T-helper 1 cell (primary cell): Measurements from ENCODE around the gene ATXN1.

Experiments
- DNase-seq, 5 donors: peaks; one replicate each; pipeline ENCODE4 v3.0.0-alpha.2; 2012 to 2020

ATXN1 gene

DNA sequence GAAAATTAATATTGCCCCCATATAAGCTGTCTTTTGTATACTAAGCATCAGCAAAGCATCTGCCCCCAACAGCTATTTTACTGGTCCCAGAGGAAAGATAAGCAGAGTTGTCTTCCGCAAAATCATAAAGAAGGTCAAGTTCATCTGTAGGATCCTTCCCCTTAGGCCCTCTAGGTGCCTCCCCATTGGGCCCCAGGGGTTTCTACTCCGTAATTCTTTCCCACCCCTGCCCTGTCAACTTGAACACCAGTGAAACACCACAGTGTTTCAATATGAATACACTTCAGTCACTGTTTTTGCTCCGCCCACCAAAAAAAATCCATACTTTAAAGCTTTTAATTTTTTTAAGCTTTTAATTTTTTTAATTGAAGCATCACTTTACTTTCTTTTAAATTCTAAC, 159.2 kb downstream of the ATXN1 start:
- DNase-seq, result peak in 1 of 5 donors; percentile 63

DNA sequence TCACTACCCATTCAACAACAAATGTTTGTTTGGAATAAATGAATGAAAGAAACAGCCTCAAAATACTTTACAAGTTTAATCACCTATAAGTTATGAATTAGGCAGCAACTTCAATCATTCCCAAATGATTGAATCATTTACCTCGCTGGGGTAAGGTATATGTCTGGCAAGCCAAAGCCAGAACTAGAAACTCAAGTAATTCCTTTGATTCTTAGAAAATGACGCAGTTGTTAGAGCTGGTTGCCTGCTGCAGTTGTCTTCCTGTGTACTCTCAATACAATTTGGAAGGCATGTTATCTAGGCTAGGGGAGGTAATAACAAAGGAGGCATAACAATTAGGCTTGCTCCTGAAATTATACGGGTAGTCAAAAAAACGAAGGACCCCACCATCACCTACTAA, 160.6 kb downstream of the ATXN1 start:
- no peak for DNase-seq

DNA sequence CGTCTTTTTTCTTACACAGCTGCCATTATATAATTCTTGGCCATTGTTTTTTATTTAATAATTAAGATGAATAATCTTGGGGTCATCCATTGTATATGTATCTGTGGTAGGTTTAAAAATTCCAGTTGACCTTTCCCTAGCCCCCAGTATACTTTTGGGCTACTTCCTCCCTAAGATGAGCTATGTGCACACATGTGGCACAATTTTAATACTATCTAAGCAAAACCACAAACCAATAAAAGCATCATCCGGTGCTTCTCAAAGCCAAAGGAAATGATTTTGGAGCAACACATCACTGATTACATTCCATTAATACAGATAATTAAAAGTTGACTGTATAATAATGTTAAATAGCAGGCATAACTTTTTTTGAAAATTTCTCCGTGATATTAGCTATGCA, 161.2 kb downstream of the ATXN1 start:
- DNase-seq, result peak in 1 of 5 donors; percentile 10

DNA sequence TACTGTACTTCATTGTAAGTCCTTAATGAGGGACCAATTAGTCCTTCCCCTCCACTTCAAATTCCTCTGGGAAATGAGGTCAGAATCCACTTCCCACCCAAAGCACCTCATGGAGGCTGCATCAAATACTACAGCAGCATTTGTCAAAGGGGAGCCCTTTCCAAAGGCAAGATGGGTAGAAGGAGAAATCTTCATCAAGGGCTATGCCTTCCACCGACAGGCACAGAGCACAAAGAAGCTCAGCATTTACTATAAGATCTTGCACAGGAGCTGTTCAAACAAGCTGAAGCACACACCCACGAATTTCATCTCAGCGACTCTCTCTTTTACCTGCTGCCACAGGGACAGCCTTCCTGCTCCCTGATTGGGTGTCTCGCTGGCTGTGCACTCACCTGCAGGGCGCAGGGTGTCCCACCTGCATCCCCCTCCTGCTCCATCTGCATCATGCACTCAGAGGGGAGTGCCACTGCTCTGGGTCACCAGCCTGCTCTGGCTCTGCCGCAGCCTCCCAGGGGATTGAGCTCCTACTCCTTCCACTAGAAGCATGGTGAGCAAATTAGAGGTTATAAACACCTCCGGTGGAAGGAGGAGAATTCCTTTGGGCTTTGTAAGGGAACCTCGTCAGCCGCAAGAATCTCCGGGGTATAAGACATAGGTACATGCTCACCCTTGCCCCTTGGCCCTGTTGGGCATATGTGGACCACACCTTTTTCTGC, 164.5 kb downstream of the ATXN1 start:
- no peak for DNase-seq

DNA sequence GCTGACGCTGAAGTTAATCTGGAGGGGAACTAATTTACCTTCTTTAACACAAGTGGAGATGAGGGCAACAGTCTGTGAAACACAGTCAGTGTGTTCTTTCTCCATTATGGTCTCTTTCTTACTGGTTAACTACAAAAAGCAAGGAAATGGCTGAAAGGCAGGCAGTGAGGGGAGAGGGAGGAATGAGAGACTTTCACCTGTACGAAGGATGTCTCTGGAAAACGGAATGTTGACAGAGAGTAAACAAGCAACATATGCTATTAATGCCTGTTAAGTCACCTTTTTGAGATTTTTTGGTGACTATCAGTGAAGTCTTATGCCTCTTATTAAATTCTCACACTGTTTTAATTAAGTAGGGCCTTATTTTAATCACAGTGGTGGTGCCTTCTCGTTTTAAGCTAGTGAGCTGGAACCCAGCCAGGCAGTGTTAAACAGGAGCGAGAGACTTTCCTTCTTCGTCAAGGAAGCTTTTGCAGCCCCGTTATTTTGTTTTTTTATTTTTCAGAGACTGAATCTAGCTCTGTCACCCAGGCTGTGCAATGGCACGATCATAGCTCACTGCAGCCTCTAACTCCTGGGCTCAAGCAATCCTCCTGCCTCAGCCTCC, 165.6 kb downstream of the ATXN1 start:
- DNase-seq, result no peak

DNA sequence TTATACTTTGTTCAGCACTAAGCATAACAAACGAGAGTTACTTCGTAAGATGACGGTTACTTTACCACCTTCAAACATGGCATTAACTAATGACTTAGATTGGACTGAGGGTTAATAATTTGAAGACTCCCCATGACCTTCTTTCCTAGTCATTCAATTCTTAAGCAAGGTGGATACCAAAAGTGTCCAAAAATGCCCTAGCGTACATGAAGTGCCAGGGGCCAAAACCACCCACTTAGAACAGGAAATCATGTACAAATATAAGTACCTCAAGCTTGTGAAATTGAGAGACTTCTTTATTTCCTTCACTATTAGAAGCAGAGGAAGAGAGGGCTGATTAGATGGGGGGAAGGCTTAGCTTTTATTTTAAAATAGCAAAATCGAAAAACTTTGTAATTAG, 166.4 kb downstream of the ATXN1 start:
- no peak for DNase-seq

DNA sequence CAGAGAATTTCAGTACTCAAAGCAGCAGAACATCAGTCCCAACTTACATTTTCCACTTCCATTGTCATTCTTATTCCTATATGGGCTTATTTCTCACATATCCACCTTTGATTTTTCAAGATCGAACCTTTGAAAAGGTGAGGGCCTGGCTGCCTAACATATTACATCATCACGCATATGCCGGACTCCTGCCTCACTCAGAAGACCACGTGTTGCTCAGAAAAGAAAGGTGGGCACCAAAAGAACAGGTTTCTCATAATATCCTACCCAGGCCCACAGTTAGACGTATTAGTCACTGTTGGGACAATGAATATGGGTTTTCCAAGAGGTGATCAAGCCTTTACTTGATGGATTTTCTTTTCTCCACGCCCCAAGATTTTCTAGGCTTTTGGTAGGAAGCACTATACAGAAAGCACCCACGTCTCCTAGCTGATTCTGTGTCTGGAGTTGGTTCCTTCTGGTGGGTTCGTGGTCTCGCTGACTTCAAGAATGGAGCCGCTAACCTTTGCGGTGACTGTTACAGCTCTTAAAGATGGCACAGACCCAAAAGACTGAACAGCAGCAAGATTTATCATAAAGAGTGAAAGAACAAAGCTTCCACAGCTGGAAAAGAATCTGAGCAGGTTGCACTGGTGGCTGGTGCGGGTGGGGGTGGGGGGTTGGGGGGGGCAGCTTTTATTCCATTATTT, 168.9 kb downstream of the ATXN1 start:
- no peak for DNase-seq

DNA sequence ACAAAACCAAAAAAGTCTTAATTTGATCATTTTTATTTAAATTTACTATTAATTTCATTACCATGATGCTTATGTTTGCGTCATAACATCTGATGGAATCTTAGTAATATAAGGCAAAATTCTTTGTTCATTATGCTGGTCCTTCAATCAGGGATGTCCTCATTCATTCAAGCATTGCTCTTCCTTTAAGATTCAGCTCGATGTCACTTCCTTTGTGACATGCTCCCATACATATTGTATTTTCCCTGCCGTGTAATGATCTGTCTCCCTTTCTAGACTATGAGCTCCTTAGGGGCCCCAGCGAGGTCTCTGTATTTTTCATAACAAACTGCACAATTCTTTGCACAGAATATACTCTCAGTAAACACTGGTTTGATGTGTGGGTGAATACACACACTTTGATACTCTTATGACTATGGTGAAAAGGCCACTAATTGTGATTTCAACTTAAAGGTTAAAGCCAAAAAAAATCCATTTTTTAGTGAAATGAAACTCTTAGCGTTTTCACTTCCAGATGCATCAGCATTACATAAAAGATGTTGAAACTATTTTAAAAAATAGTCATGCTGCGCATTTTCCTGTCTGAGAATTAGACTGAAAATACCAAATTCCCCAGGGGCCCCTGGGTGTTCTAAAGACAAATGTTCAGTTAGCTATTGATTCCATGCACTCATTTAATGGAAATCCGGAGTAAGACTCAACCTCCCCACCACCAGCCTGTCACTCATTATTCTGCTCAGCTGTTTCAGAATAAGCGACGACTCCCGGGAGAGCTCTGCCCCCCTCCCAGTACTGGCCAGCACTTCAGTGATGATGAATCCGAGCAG, 169.7 kb downstream of the ATXN1 start:
- no peak for DNase-seq

DNA sequence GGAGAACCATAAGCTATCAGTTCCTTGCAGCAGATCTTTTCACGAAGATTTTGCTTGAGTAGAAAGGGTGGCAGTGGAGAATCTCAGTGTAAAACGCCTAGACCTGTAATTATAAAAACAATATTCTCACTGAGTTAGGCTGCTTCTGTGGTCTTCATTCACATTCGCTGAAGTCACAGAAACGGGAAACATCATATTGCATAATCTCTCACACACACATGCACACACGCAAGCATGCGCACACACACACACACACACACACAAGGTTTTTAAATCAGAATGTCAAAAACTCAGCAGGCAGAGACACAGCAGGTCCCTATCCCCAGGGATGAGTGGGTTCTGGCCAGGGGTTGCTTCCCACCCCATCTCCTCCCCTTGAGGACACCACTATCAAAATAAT, 175.5 kb downstream of the ATXN1 start:
- no peak for DNase-seq

DNA sequence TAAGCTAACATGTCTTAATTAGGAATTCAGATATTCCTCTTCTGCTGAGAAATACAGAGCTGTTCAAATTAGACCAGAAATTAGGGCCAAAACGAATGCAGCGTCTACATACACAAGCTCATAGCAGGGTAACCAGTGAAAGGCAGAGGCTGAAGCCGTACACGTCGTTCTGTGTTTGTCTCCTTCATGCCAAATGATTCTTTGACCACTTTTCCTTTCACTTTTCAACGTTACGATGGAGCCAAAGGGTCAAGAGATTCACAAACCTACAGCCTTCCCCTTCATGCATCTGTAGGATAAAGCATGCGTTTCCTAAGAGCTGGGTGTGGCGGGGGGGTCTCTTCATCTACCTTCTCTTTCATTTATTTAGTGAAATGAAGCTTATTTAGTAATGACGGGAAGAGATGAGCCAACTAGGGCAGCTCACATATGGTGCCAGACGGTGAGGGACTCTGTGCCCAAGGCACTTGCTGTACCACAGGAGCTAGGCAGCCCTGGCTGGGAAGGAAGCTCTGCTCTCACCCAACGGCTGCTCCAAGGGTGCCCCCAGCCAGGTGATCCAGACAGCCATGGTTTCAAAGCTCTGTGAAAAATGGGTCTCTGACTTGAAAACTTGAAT, 178.0 kb downstream of the ATXN1 start:
- no peak for DNase-seq

DNA sequence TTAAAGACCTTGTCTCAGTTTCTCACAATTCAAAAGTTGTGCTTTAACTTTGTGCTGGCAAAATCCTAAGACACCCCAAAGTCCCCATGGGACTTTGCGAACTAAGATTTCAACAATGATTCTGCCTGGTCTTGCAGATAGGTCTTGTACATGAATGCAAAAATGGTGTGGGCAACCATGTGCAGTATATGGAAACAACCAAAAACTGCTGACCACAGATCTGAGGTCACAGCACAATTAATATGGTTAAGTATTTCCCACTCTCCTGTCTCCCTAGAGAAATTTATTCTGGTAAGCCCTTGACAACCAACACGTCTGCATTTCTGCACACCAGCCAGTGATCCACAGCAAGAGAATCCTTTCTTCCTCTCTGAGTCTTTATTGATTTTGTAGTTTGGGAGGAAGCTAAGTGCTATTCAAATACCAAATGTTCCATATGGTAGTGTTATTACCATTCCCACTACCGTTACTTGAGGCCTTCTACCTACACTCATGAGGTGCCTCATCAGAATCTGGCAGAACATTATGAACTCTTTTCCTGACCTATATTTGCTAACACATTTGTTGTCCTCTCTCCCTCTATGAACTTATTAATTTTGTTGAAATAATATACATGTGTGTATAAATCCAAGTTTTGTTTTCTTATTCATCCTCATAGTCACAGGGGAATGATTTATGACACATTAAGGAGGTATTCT, 178.7 kb downstream of the ATXN1 start:
- no peak for DNase-seq

DNA sequence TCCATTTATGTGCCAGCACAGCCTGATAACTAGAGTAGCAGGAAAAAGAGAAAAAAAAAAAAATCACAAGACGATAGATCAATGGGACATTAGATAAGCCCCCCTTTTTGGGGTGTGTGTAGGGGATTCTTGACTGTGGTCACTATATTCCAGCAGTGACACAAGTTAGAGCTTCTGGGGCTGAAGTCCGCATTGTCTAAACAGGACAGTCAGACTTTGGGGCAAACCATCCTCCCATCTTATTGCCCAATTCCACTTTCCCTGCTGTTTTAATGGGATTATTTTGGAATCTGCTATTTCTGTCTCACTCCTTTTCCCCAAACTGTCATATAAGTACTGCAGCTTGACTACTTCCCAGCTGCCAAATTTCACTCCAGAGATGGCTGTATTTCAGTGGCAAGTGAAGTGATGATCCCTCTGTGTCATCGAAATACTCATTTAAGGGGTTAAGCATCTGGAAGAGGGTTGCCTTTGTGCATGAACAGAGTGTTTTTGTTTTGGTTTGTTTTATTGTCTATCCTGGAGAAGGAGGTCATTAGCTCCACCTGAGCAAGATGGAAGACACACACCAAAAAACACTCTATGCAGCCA, 182.5 kb downstream of the ATXN1 start:
- DNase-seq, result no peak

DNA sequence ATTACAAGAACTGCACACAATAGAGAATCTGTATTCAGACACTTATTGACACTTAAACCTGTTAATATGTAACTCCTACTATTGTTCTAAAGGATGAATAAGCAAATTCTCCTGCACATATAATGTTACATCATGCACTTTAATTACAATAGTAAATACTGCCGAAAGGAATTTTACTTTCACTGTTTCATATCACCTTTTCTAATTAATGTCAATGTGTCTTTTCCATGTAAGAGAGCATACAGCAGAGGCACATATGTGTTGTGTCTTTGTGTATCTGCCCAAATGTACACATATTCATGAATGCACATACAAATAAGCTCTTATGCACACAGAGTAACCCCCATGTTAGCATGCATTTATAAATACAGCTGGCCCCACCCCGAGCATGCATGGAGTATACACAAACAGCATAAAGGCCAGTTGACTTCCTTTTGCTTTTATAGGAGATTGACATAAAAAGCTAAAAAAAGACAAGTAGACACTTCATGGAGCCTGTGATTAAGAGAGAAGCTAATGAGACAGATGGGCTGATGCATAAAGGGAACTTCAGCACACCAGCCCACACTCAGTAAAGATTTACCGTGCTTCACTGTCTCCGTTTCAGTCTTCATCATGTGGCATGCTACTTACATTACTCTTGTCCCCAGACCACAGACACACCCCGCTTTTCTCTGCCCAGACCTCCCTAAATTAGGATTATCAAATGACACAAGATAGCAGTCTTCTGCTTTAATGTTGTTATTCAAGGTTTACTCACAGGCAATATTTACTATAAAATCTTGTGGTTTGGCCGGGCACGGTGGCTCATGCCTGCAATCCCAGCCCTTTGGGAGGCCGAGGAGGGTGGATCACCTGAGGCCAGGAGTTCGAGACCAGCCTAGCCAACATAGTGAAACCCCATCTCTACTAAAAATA, 184.6 kb downstream of the ATXN1 start:
- DNase-seq, result no peak

DNA sequence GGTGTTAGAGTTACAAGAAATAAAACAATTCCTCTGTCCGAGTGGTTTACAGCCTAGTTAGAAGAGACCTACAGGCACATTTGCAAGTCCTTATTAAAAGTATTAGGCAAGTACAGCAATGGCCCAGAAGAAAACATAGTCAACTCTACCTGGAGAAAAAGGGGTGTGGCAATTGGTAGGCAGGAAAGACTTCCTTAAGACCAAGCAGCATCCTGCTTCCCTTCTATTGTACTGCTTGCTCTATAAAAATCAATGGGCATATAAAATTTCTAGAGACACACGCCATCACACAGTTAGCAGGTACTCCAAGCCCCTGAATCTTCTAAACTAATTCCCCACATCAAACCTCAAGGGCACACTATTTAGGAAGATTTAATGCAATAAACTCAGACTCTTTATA, 185.6 kb downstream of the ATXN1 start:
- DNase-seq, result no peak

DNA sequence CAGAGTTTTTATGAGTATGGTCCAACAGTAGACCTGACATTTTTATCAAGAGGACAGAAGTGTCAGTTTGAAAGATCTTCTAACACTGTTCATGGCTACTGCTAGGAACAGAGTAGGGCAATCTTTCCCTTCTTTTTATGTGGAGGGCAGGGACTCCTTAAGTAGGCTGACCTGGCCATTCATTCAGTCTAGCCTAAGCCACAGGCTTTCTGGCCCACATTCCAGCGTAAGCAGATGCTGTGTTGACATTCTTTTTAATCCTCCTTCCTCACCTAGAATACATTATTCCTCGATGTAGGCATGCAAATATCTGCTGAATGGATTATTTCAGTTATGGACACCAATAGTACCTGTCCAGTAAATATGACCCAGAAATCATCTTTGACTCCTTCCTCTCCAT, 188.3 kb downstream of the ATXN1 start:
- DNase-seq, result no peak

DNA sequence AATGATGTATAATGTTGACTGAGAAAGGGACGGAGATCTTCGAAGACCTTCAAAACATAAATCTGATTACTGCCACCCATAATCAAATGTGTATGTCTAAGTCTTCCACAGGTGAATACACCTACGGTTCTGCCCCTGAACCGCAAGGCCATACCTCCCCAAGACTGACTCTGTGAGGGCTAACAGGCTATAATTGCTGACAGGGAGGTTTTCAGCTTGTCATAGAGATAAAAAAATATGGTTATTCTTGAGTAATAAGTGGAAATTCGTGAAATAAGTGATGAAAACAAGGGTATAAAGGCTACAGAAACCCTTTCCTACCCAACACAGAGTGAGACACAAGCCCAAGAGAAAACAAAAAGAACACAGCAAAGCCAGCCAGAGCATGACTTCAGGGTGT, 188.9 kb downstream of the ATXN1 start:
- DNase-seq, result no peak

DNA sequence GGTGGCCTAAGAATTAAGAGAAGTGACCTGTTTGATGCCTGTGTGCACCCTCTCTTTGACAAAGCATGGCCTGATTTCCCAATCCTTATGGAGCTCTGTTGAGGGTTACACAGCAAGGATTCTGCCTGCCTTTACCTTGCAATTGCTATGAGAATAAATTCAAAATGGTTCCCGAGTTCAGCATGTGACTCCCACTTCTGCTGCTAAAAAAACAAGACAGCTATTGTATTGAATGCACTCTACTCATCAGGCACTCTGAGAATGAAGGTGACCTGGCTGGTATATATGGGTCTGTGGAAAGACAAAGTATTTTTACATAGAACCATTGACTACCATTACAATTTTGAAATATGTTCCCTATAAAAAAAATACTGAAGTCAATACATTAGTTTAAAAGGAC, 190.3 kb downstream of the ATXN1 start:
- DNase-seq, result no peak

DNA sequence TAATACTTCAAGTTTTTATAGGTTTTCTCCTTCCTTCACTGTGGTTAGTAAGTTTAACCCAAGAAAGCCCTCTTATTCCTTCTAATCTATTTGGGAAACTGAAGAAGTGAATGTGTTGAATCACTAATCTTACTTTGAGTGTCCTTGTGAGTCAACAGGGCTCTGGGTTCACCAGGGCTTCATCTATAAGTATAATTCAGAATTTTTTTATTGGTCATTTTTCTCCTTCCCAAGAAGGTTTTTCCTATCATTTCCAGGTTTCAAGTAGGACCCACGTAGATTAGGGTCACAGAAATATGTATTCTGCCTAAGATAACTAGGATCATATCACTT, 191.1 kb downstream of the ATXN1 start:
- DNase-seq, result no peak

DNA sequence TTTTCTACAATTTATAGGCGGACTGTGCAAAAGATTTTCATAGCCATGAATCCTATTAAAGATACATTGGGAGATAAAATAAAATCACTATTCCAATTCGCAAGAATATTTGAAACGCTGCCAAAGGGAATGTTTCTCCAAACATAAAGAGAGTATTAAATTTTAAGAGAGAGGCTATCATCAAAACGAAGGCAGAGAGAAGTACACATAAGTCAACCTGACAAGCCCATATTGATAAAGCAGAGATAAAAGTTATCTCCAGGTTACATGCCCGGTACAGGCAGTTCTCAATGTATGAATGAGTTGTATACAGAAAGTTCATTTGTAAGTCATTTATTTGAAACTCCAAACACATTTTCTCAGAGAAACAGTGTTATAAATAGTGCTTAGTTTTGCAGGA, 193.1 kb downstream of the ATXN1 start:
- no peak for DNase-seq

DNA sequence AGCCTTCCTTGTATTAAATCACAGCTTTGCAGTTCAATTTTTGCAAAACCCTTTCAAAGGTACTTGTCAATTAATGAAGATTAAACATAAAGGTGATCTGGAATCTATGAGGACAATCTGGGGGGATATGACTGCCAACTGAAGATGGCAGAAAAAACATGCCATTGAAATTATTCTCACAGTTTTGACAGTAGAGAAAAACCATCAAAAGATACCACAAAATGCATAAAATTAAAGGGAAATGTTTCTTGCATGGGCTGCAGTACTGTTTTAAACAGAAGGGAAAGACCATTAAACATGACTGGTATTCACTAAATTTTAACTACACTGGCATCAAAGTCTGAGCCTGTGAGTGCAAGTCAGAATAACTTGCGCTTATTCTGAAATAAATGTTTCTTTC, 194.2 kb downstream of the ATXN1 start:
- no peak for DNase-seq

DNA sequence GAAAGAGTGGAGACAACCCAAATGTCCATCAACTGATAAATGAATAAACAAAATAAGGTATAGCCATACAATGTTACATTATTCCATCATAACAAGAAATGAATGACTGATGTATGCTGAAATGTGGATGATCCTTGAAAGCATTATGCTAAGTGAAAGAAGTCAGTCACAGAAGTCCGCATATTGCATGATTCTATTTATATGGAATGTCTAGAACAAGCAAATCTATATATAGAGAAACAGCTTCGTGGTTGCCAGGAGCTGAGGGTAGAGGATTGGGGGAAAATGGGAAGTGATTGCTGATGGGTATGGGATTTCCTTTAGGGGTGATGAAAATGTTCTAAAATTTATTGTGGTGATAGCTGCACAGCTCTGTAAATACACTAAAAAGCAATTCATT, 196.8 kb downstream of the ATXN1 start:
- no peak for DNase-seq
